Thoracic aorta (tissue), 2 donors: ENCODE data around the gene AKAP6. TPM values are rescaled to one million over a fixed set of nuclear protein-coding genes. Genes with fewer than 3 reads are reported as not detected.

ENCODE experiments used
- ATAC-seq: fragments of 150-250 bp; one replicate; pipeline ENCODE4 v1.8.0; 2017; ENCODE audit warnings: low read depth; ENCODE audit not compliant: insufficient number of reproducible peaks, low FRiP score
- DNase-seq: peaks from one replicate; pipeline ENCODE4 v3.0.0-alpha.2; 2020; ENCODE audit warnings: low spot score
- H3K27ac ChIP-seq, 2 donors: fragments of 200-600 bp; sonication (generic); 1 replicate in 1 of 2; 2 replicates in 1 of 2; pipeline ENCODE4 v1.5.1; 2016; ENCODE audit warnings: mild to moderate bottlenecking in 2 of 2, moderate library complexity in 2 of 2
- H3K27me3 ChIP-seq: fragments of 200-600 bp; sonication (generic); replicated peaks from 2 replicates; pipeline ENCODE4 v1.6.0; 2016; ENCODE audit warnings: mild to moderate bottlenecking; ENCODE audit not compliant: insufficient read depth
- H3K36me3 ChIP-seq: fragments of 200-600 bp; sonication (generic); one replicate; pipeline ENCODE4 v1.5.1; 2016
- H3K4me1 ChIP-seq, 2 donors: fragments of 200-600 bp; sonication (generic); 1 replicate in 1 of 2; 2 replicates in 1 of 2; pipeline versions ENCODE4 v1.5.1 to v1.6.0; 2016; ENCODE audit warnings: low read depth in 2 of 2, mild to moderate bottlenecking in 1 of 2; ENCODE audit not compliant: control insufficient read depth in 1 of 2
- H3K4me3 ChIP-seq: fragments of 200-600 bp; sonication (generic); 2 replicates; pipeline ENCODE4 v1.5.1; 2016; ENCODE audit warnings: mild to moderate bottlenecking
- H3K9me3 ChIP-seq: fragments of 200-600 bp; sonication (generic); 2 replicates; pipeline ENCODE4 v1.5.1; 2016
- CTCF ChIP-seq: fragments of 200-600 bp; sonication (generic); IDR thresholded peaks from one replicate; pipeline ENCODE4 v1.5.1; 2019; ENCODE audit warnings: antibody characterized with exemption
- total RNA-seq, 2 donors: library from RNA; depleted of rRNA; stranded (reverse); fragments of >200 nt; gene quantifications; one replicate each; pipeline versions ENCODE4 v1.1.0 to v1.2.3, GENCODE V29; 2016

Gene AKAP6
- total RNA-seq, 2 donors from 2014 or later, result 78.9 to 104 TPM

- Histone ChIP-seq H3K36me3 (no peaks in the 10 kb centered on the region), H3K27me3 (no peaks in the 10 kb centered on the region), H3K4me3 (no peak overlapping the region), H3K27ac (no peak overlapping the region), H3K9me3 (no peaks in the 10 kb centered on the region), H3K4me1 (peaks cover 0 to 7% of the 10 kb centered on the region in 2 donors)
- DNase-seq (no peak), ATAC-seq (no peak)
- no peak for TF ChIP-seq CTCF
Measured at GRCh38 chr14:32397861-32398640, 69.0 kb downstream of the AKAP6 start.

GRCh38 chr14:32399920-32400319, 70.8 kb downstream of the AKAP6 start:
- no peaks in the 10 kb centered on the region for H3K9me3 ChIP-seq
- no peaks in the 10 kb centered on the region for H3K27me3 ChIP-seq
- H3K27ac ChIP-seq, result no peak overlapping the region
- DNase-seq, result no peak
- TF ChIP-seq CTCF, result no peak
- no peak overlapping the region for H3K4me3 ChIP-seq
- peaks cover 0 to 7% of the 10 kb centered on the region in 2 donors for H3K4me1 ChIP-seq
- H3K36me3 ChIP-seq, result no peaks in the 10 kb centered on the region
- ATAC-seq, result no peak

DNA sequence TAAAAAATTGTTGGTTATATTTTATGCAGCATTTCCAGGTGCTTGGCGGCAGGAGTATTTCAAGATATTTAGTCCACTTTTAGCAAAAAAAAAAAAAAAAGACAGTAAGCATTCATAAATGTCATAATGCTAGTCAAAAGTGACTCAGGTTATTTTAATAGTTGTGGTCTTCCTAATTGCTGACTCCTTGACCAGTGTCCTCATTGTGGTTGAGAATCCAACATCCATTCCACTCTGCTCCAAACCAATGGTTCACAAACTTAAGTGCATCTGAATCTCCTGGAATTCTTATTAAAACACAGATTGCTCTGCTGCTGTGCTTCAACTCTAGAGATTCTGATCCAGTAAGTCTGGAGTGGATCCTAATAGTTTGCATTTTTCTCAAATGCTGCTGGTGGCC, 71.4 kb downstream of the AKAP6 start:
- Histone ChIP-seq H3K27me3 (no peaks in the 10 kb centered on the region), H3K9me3 (no peaks in the 10 kb centered on the region), H3K4me3 (no peak overlapping the region), H3K4me1 (peaks cover 0 to 7% of the 10 kb centered on the region in 2 donors), H3K27ac (no peak overlapping the region), H3K36me3 (no peaks in the 10 kb centered on the region)
- no peak for TF ChIP-seq CTCF
- DNase-seq (no peak), ATAC-seq (no peak)

DNA sequence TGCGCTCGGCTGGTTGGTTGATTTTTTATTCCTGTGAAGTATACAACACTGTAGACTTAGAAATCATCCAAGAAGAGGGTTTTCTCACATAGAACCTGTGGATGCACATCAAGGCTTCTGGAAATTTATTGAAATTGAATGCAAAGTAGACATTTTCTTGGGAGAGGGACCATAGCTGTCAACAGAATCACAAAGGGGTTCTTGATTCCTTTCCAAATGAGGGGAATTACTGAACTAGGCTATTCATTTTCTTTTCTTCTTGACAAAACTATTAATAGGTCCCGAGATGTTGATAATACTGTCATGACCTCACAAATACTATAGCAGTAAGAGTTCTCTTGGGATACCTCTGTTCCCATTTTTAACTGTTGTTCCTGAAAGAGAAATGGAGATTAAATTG, 73.9 kb downstream of the AKAP6 start:
- Histone ChIP-seq H3K4me1 (peaks cover 0 to 5% of the 10 kb centered on the region in 2 donors), H3K27me3 (no peaks in the 10 kb centered on the region), H3K27ac (no peak overlapping the region), H3K9me3 (no peaks in the 10 kb centered on the region), H3K36me3 (no peaks in the 10 kb centered on the region), H3K4me3 (no peak overlapping the region)
- no peak for TF ChIP-seq CTCF
- no peak for DNase-seq
- ATAC-seq, result no peak

- no peak for ATAC-seq
Measured at GRCh38 chr14:32403688-32404087, 74.6 kb downstream of the AKAP6 start.

More at GRCh38 chr14:32403688-32404087, 74.6 kb downstream of the AKAP6 start:
- H3K27ac ChIP-seq, result no peak overlapping the region
- H3K4me3 ChIP-seq, result no peak overlapping the region
- DNase-seq, result no peak
- no peaks in the 10 kb centered on the region for H3K4me1 ChIP-seq
- no peaks in the 10 kb centered on the region for H3K27me3 ChIP-seq
- no peaks in the 10 kb centered on the region for H3K36me3 ChIP-seq
- no peak for TF ChIP-seq CTCF
- H3K9me3 ChIP-seq, result no peaks in the 10 kb centered on the region
